HepG2 (cell line): ENCODE data around the gene LYRM4. TPM values are rescaled to one million over a fixed set of nuclear protein-coding genes. Genes with fewer than 3 reads are reported as not detected.
A peak's percentile ranks its signal among the peaks of the same experiment; 100 is the strongest.

Source experiments
- CCAR2 ChIP-seq: fragments of 200-400 bp; formaldehyde crosslinking; optimal IDR thresholded peaks from 2 replicates; pipeline ENCODE3; 2018; ENCODE audit warnings: low read depth, mild to moderate bottlenecking, low read length, moderate library complexity
- HNRNPK ChIP-seq: fragments of 200-400 bp; formaldehyde crosslinking; IDR thresholded peaks from 2 replicates; pipeline ENCODE4 v1.6.1; 2018; ENCODE audit warnings: low read length, low read depth, moderate library complexity, mild to moderate bottlenecking; ENCODE audit not compliant: poor library complexity, severe bottlenecking
- PHF21A ChIP-seq: sonication (generic); formaldehyde crosslinking; IDR thresholded peaks from 2 replicates; pipeline ENCODE4 v1.5.0; 2020; ENCODE audit warnings: mild to moderate bottlenecking, missing genetic modification reagents
- RBFOX2 ChIP-seq: fragments of 200-400 bp; formaldehyde crosslinking; IDR thresholded peaks from 2 replicates; pipeline ENCODE4 v1.6.1; 2017; ENCODE audit warnings: low read depth, mild to moderate bottlenecking, low read length
- RXRA ChIP-seq: sonication (generic); formaldehyde crosslinking; IDR thresholded peaks from 2 replicates; pipeline ENCODE4 v1.5.1; 2020; ENCODE audit warnings: missing genetic modification reagents
- SOX13 ChIP-seq, 3 experiments: fragments of 450-650 bp in 1 of 3; sonication (generic) in 1 of 3; formaldehyde crosslinking in 1 of 3; IDR thresholded peaks in 2 of 3; conservative IDR thresholded peaks in 1 of 3; 2 replicates each; pipeline versions ENCODE4 v1.5.0 to v1.6.1; 2016 to 2020; ENCODE audit warnings: antibody characterized with exemption in 1 of 3, mild to moderate bottlenecking in 1 of 3, missing compliant biosample characterization in 1 of 3, missing genetic modification reagents in 1 of 3, moderate library complexity in 1 of 3
- STAT6 ChIP-seq: sonication (generic); formaldehyde crosslinking; IDR thresholded peaks from 2 replicates; pipeline ENCODE4 v1.4.0; 2020; ENCODE audit warnings: missing genetic modification reagents, mild to moderate bottlenecking, borderline replicate concordance
- TFAP4 ChIP-seq: sonication (generic); IDR thresholded peaks from 2 replicates; pipeline ENCODE4 v1.6.1; 2016; ENCODE audit warnings: low read depth, borderline replicate concordance
- WIZ ChIP-seq: sonication (generic); formaldehyde crosslinking; IDR thresholded peaks from 2 replicates; pipeline ENCODE4 v1.5.1; 2020; ENCODE audit warnings: mild to moderate bottlenecking, missing genetic modification reagents
- ZBTB10 ChIP-seq: sonication (generic); formaldehyde crosslinking; IDR thresholded peaks from 2 replicates; pipeline ENCODE4 v1.4.0; 2020; ENCODE audit warnings: missing genetic modification reagents, borderline replicate concordance
- ZFAT ChIP-seq: sonication (generic); formaldehyde crosslinking; conservative IDR thresholded peaks from 2 replicates; pipeline ENCODE4 v1.8.1; 2023; ENCODE audit warnings: missing genetic modification reagents, inconsistent platforms
- ZNF407 ChIP-seq: sonication (generic); formaldehyde crosslinking; IDR thresholded peaks from one replicate; pipeline ENCODE4 v1.5.1; 2020; ENCODE audit warnings: mild to moderate bottlenecking, missing genetic modification reagents; ENCODE audit errors: not compliant biosample characterization
- ZNF569 ChIP-seq: sonication (generic); formaldehyde crosslinking; IDR thresholded peaks from 2 replicates; pipeline ENCODE4 v1.5.0; 2020; ENCODE audit warnings: mild to moderate bottlenecking, missing genetic modification reagents, moderate library complexity, borderline replicate concordance
- polyA plus RNA-seq, 8 experiments: library from polyadenylated mRNA; depleted of rRNA in 3 of 8; stranded (reverse) in 7 of 8; unstranded in 1 of 8; fragments of >200 nt; fragmentation: Illumina TruSeq in 4 of 8; extraction: Trizol in 4 of 8; gene quantifications; 2 replicates each; pipeline versions ENCODE4 v1.2.1 to v1.2.3, GENCODE V29; 2011 to 2016; ENCODE audit warnings: low read depth in 4 of 8, missing spikeins in 1 of 8, mixed read lengths in 1 of 8; ENCODE audit not compliant: insufficient read depth in 1 of 8
- total RNA-seq, 5 experiments: library from RNA; depleted of rRNA; stranded (reverse); fragments of >200 nt; fragmentation: Illumina TruSeq; extraction: Trizol; gene quantifications; 2 replicates each; pipeline ENCODE4 v1.2.3, GENCODE V29; 2016; ENCODE audit warnings: low read depth in 1 of 5

LYRM4 gene
- total and polyA plus RNA-seq, 2 of the 13 experiments (the other 11 are each of a cell fraction or from before 2014, with no cell fraction given) = 64.6 to 67.5 TPM

GRCh38 chr6:5083813-5084359 lies 176.9 kb downstream of the LYRM4 start (continued):
- TF ChIP-seq SOX13 (IDR thresholded peaks at IDR 0.05) = no peak
- TF ChIP-seq SOX13 (CRISPR knock-in tag; conservative IDR thresholded peaks at IDR 0.05 in 1 of 2, IDR thresholded peaks at IDR 0.05 in 1 of 2) = no peak
- no peak for TF ChIP-seq RXRA (CRISPR knock-in tag)
- TF ChIP-seq ZFAT (CRISPR knock-in tag) = no peak
- 0 out of 2 replicates have a peak, but pooled peaks have one; percentile 57 for TF ChIP-seq PHF21A
- TF ChIP-seq STAT6 (CRISPR knock-in tag) = no peak
- no peak; the same call in 1 of the 2 replicates for TF ChIP-seq WIZ
- no peak for TF ChIP-seq CCAR2
- TF ChIP-seq ZNF569 (CRISPR knock-in tag) = no peak
- TF ChIP-seq HNRNPK = no peak
- TF ChIP-seq ZBTB10 (CRISPR knock-in tag) = no peak
- TF ChIP-seq ZNF407 (CRISPR knock-in tag) = peak; percentile 32
- TF ChIP-seq TFAP4 = no peak
- TF ChIP-seq RBFOX2 = no peak
